H1 (cell line): ENCODE results near the gene LRRC3C. TPM values are rescaled to one million over a fixed set of nuclear protein-coding genes. Genes with fewer than 3 reads are reported as not detected.

Experiments
- CHD2 ChIP-seq: IDR thresholded peaks from 2 replicates; pipeline ENCODE4 v1.6.1; 2012; ENCODE audit warnings: low read length, improper control_type of control experiment
- SRF ChIP-seq: IDR thresholded peaks from 2 replicates; pipeline ENCODE4 v1.6.1; 2011; ENCODE audit warnings: mild to moderate bottlenecking, low read depth, low read length, moderate library complexity
- polyA plus RNA-seq, 7 experiments: library from polyadenylated mRNA; depleted of rRNA in 3 of 7; stranded (reverse) in 5 of 7; unstranded in 2 of 7; fragments of >200 nt in 5 of 7; fragments of 200-250 nt in 2 of 7; gene quantifications; 1 replicate in 5 of 7; 2 replicates in 1 of 7; 4 replicates in 1 of 7; pipeline versions ENCODE4 v1.2.1 to v1.2.3, GENCODE V29; 2011 to 2013; ENCODE audit warnings: missing spikeins in 2 of 7, mixed read lengths in 2 of 7
- total RNA-seq: library from RNA; stranded (reverse); fragmentation: NEBNext Ultra II Directional; extraction: Animal tissue kit (Norgen Biotek cat#: 25700); gene quantifications from 2 replicates; pipeline ENCODE4 v1.2.1, GENCODE V29; 2021
- TF ChIP-seq, protein P1 (sequence below): fragments of 300-600 bp; sonication (generic); IDR thresholded peaks from 2 replicates; pipeline ENCODE4 v1.7.1; 2012; ENCODE audit warnings: low read length, moderate library complexity, mild to moderate bottlenecking, inconsistent platforms; ENCODE audit not compliant: insufficient replicate concordance
- TF ChIP-seq, protein P2 (sequence below): IDR thresholded peaks from 2 replicates; pipeline ENCODE4 v1.6.1; 2011; ENCODE audit warnings: low read depth, mild to moderate bottlenecking, low read length; ENCODE audit not compliant: insufficient read depth

The LRRC3C gene
- total and polyA plus RNA-seq, 2 of the 8 experiments (the other 6 are each of a cell fraction or from before 2014, with no cell fraction given), result not detected

DNA sequence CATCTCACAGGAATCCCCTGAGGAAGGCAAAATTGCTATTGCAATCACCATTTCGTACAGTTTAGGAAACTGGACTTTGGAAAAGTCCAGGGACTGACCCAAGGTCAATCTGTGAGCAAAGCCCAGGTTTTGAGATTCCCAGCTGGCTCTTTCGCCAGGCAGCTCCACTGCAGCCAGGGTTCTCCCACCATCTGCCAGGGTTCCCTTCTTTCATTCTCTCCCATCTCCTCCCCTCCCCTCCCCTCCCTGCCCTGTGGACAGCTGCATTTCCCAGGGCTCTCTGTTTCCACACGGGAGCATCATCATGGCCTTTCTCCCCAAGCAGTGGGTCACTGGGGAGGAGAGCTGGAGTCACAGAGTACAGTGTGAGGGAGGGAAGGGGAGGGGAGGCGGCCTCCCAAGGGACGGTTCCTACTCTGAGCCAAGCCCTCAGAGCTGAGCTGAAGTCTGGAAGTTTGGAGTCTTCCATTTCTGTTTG lies 23.4 kb downstream of the LRRC3C start (continued):
- TF ChIP-seq, protein P1, sequence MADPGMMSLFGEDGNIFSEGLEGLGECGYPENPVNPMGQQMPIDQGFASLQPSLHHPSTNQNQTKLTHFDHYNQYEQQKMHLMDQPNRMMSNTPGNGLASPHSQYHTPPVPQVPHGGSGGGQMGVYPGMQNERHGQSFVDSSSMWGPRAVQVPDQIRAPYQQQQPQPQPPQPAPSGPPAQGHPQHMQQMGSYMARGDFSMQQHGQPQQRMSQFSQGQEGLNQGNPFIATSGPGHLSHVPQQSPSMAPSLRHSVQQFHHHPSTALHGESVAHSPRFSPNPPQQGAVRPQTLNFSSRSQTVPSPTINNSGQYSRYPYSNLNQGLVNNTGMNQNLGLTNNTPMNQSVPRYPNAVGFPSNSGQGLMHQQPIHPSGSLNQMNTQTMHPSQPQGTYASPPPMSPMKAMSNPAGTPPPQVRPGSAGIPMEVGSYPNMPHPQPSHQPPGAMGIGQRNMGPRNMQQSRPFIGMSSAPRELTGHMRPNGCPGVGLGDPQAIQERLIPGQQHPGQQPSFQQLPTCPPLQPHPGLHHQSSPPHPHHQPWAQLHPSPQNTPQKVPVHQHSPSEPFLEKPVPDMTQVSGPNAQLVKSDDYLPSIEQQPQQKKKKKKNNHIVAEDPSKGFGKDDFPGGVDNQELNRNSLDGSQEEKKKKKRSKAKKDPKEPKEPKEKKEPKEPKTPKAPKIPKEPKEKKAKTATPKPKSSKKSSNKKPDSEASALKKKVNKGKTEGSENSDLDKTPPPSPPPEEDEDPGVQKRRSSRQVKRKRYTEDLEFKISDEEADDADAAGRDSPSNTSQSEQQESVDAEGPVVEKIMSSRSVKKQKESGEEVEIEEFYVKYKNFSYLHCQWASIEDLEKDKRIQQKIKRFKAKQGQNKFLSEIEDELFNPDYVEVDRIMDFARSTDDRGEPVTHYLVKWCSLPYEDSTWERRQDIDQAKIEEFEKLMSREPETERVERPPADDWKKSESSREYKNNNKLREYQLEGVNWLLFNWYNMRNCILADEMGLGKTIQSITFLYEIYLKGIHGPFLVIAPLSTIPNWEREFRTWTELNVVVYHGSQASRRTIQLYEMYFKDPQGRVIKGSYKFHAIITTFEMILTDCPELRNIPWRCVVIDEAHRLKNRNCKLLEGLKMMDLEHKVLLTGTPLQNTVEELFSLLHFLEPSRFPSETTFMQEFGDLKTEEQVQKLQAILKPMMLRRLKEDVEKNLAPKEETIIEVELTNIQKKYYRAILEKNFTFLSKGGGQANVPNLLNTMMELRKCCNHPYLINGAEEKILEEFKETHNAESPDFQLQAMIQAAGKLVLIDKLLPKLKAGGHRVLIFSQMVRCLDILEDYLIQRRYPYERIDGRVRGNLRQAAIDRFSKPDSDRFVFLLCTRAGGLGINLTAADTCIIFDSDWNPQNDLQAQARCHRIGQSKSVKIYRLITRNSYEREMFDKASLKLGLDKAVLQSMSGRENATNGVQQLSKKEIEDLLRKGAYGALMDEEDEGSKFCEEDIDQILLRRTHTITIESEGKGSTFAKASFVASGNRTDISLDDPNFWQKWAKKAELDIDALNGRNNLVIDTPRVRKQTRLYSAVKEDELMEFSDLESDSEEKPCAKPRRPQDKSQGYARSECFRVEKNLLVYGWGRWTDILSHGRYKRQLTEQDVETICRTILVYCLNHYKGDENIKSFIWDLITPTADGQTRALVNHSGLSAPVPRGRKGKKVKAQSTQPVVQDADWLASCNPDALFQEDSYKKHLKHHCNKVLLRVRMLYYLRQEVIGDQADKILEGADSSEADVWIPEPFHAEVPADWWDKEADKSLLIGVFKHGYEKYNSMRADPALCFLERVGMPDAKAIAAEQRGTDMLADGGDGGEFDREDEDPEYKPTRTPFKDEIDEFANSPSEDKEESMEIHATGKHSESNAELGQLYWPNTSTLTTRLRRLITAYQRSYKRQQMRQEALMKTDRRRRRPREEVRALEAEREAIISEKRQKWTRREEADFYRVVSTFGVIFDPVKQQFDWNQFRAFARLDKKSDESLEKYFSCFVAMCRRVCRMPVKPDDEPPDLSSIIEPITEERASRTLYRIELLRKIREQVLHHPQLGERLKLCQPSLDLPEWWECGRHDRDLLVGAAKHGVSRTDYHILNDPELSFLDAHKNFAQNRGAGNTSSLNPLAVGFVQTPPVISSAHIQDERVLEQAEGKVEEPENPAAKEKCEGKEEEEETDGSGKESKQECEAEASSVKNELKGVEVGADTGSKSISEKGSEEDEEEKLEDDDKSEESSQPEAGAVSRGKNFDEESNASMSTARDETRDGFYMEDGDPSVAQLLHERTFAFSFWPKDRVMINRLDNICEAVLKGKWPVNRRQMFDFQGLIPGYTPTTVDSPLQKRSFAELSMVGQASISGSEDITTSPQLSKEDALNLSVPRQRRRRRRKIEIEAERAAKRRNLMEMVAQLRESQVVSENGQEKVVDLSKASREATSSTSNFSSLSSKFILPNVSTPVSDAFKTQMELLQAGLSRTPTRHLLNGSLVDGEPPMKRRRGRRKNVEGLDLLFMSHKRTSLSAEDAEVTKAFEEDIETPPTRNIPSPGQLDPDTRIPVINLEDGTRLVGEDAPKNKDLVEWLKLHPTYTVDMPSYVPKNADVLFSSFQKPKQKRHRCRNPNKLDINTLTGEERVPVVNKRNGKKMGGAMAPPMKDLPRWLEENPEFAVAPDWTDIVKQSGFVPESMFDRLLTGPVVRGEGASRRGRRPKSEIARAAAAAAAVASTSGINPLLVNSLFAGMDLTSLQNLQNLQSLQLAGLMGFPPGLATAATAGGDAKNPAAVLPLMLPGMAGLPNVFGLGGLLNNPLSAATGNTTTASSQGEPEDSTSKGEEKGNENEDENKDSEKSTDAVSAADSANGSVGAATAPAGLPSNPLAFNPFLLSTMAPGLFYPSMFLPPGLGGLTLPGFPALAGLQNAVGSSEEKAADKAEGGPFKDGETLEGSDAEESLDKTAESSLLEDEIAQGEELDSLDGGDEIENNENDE, result no peak
- TF ChIP-seq, protein P2, sequence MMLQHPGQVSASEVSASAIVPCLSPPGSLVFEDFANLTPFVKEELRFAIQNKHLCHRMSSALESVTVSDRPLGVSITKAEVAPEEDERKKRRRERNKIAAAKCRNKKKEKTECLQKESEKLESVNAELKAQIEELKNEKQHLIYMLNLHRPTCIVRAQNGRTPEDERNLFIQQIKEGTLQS, result no peak
- TF ChIP-seq SRF, result no peak
- no peak for TF ChIP-seq CHD2
